Keratinocyte (primary cell): Measurements from ENCODE around the gene ZNF888.

Experiments
- CTCF ChIP-seq, 3 experiments: IDR thresholded peaks in 1 of 3; conservative IDR thresholded peaks in 1 of 3; optimal IDR thresholded peaks in 1 of 3; 2 replicates in 2 of 3; 3 replicates in 1 of 3; pipeline versions ENCODE3 to v1.5.1; 2011; ENCODE audit warnings: low read length in 3 of 3, mild to moderate bottlenecking in 3 of 3, moderate library complexity in 2 of 3, control low read depth in 1 of 3, inconsistent platforms in 1 of 3; ENCODE audit not compliant: insufficient read depth in 2 of 3; ENCODE audit errors: extremely low read depth in 1 of 3
- EZH2 ChIP-seq: IDR thresholded peaks from one replicate; pipeline ENCODE4 v1.6.1; 2012; ENCODE audit warnings: inconsistent platforms, mild to moderate bottlenecking, low read length, moderate library complexity

GRCh38 chr19:52961981-52962380 lies 38.8 kb upstream of the ZNF888 start:
- no peak for TF ChIP-seq CTCF (optimal IDR thresholded peaks at IDR 0.05 in 1 of 3, IDR thresholded peaks at IDR 0.05 in 1 of 3, conservative IDR thresholded peaks at IDR 0.05 in 1 of 3; ENCODE audit: extremely low read depth in 1 of 3, insufficient read depth in 2 of 3, low read length in 3 of 3)
- TF ChIP-seq EZH2, result no peak
